Measurements from ENCODE around the gene PATL2. TPM values are rescaled to one million over a fixed set of nuclear protein-coding genes. Genes with fewer than 3 reads are reported as not detected.
"Not testable (repeated sequence)": the region's sequence is repeated elsewhere in the genome, so short reads cannot be mapped to it uniquely, and the experiment has no call there.

Gene PATL2
- total RNA-seq, 2 experiments from 2014 or later = 27.4 to 29.6 TPM

- Mint-ChIP-seq H3K4me3 (peak overlapping the region; percentile 99), H3K9me3 (ENCODE audit: insufficient read depth) (no peaks in the 10 kb centered on the region), H3K27ac (peak overlapping the region; percentile 96), H3K4me1 (ENCODE audit: low read depth) (peaks cover 33% of the 10 kb centered on the region), H3K27me3 (ENCODE audit: low read depth) (no peaks in the 10 kb centered on the region), H3K36me3 (ENCODE audit: low read depth) (peaks cover 71% of the 10 kb centered on the region)
- DNase-seq = peak; percentile 66
- ChIA-PET POLR2A (interaction anchor here (0.5 to 20.9 kb wide), 22 partner anchors 10 to 741 kb away, joined by 3 to 2005 read pairs (median 6); partner anchors contain the start of genes EIF3J, SPG11 and TRIM69), CTCF (interaction anchor here (0.8 to 18.3 kb wide), 17 partner anchors 11 to 131 kb away, joined by 3 to 476 read pairs (median 7); partner anchors contain the start of genes SPG11 and TRIM69)
- ATAC-seq = no peak
Observed at GRCh38 chr15:44710236-44711095, 657 bp downstream of the PATL2 start.

DNA sequence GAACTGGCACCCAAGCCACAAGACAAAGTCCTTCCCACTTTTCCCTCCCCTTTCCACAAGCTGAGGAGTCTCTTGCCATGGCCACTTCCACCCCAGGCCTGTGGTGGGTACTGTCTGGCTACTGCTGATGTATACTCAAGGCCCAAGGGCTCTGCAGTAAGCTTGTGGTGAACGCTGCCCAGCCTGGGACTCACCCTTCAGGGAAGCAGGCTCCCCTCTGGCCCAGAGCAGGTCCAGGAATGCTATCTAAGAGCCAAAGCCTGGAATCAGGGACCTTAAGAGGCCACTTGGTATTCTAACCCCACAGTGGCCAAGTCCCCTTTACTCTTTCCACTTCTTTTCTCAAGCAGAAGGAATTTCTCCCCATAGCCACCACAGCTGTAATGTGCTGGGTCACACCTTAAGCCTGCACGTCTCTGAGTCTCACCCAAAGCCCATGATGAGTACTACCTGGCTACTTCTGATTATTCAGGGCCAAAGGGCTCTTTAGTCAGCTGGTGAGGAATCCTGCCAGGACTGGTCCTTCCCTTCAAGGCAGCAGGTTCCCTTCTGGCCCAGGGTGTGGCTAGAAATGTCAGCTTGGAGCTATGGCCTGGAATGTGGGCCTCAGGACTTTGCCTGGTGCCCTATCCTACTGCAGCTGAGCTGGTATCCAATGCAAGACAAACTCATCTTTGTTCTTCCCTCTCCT is 4.0 kb downstream of the PATL2 start:
- ChIA-PET POLR2A (interaction anchor here (20.7 to 20.9 kb wide), 2 partner anchors 22 to 31 kb away, joined by 1989 to 2005 read pairs; partner anchors contain the start of genes SPG11 and TRIM69), CTCF (interaction anchor here (0.8 to 18.3 kb wide), 6 partner anchors 14 to 48 kb away, joined by 3 to 476 read pairs (median 5); partner anchors contain the start of gene SPG11)
- no peaks in the 10 kb centered on the region for H3K27me3 Mint-ChIP-seq (ENCODE audit: low read depth)
- no peak for DNase-seq
- peaks cover 25% of the 10 kb centered on the region for H3K4me1 Mint-ChIP-seq (ENCODE audit: low read depth)
- no peak for ATAC-seq
- H3K36me3 Mint-ChIP-seq (ENCODE audit: low read depth) = peaks cover 62% of the 10 kb centered on the region
- H3K4me3 Mint-ChIP-seq = no peak overlapping the region
- no peak overlapping the region for H3K27ac Mint-ChIP-seq
- peaks cover 20% of the 10 kb centered on the region for H3K9me3 Mint-ChIP-seq (ENCODE audit: insufficient read depth)

DNA sequence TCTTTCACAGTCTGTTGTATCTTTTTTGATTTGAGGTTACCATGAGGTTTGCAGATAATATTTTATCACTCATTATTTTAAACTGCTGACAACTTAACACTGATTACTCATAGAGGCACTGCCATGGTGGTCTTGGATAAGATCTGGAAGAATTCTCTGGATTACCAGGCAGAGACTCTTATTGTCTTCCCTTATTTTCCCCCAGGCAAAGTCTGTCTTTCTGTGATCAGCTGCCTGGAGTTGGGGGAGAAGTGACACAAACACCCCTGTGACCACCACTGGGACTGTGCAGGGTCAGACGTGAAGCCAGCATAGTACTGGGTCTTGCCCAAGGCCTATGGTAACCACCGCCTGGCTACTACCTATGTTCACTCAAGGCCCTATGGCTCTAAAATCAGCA is 4.7 kb downstream of the PATL2 start:
- ChIA-PET CTCF (interaction anchor here (1.0 to 18.3 kb wide), 4 partner anchors 9 to 47 kb away, joined by 3 to 476 read pairs (median 6); partner anchors contain the start of gene SPG11), POLR2A (interaction anchor here (20.7 to 20.9 kb wide), 2 partner anchors 22 to 31 kb away, joined by 1989 to 2005 read pairs; partner anchors contain the start of genes SPG11 and TRIM69)
- DNase-seq (no peak), ATAC-seq (no peak)
- H3K4me1 Mint-ChIP-seq (ENCODE audit: low read depth) = peaks cover 27% of the 10 kb centered on the region
- peaks cover 25% of the 10 kb centered on the region for H3K9me3 Mint-ChIP-seq (ENCODE audit: insufficient read depth)
- H3K4me3 Mint-ChIP-seq = no peak overlapping the region
- H3K36me3 Mint-ChIP-seq (ENCODE audit: low read depth) = peaks cover 60% of the 10 kb centered on the region
- H3K27me3 Mint-ChIP-seq (ENCODE audit: low read depth) = no peaks in the 10 kb centered on the region
- peak overlapping the region; percentile 36 for H3K27ac Mint-ChIP-seq

- ChIA-PET POLR2A (interaction anchor here (20.7 to 20.9 kb wide), 2 partner anchors 23 to 30 kb away, joined by 1989 to 2005 read pairs; partner anchors contain the start of genes SPG11 and TRIM69), CTCF (interaction anchor here (1.0 to 18.3 kb wide), 4 partner anchors 9 to 47 kb away, joined by 3 to 476 read pairs (median 6); partner anchors contain the start of gene SPG11)
- no peak for DNase-seq
- no peaks in the 10 kb centered on the region for H3K27me3 Mint-ChIP-seq (ENCODE audit: low read depth)
- peaks cover 27% of the 10 kb centered on the region for H3K4me1 Mint-ChIP-seq (ENCODE audit: low read depth)
- peaks cover 56% of the 10 kb centered on the region for H3K36me3 Mint-ChIP-seq (ENCODE audit: low read depth)
- no peak overlapping the region for H3K4me3 Mint-ChIP-seq
- peaks cover 26% of the 10 kb centered on the region for H3K9me3 Mint-ChIP-seq (ENCODE audit: insufficient read depth)
- no peak for ATAC-seq
- H3K27ac Mint-ChIP-seq = peak overlapping the region; percentile 36
Observed at GRCh38 chr15:44705986-44706385, 5.1 kb downstream of the PATL2 start.

DNA sequence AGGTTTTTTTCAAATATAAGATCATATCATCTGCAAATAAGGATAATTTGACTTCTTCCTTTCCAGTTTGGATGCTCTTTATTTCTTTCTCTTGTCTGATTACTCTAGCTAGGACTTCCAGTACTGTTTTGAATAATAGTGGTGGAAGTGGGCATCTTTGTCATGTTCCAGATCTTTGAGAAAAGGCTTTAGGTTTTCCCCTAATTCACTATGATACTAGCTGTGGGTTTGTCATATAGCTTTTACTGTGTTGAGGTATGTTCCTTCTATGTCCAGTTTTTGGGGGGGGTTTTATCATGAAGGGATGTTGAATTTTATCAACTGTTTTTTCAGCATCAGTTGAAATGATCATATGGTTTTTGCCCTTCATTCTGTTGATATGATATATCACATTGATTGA is 10.4 kb downstream of the PATL2 start:
- H3K4me1 Mint-ChIP-seq (ENCODE audit: low read depth); H3K27ac Mint-ChIP-seq; DNase-seq; H3K4me3 Mint-ChIP-seq; H3K27me3 Mint-ChIP-seq (ENCODE audit: low read depth); ATAC-seq: not testable (repeated sequence)
- ChIA-PET CTCF (interaction anchor here (2.0 kb wide), 1 partner anchor 38 kb away, joined by 7 read pairs; the partner anchor contains the start of gene SPG11), POLR2A (interaction anchor here (1.2 kb wide), 1 partner anchor 10 kb away, joined by 5 read pairs; the partner anchor contains the start of genes B2M and PATL2)
- Mint-ChIP-seq H3K36me3 (ENCODE audit: low read depth) (peaks cover 41% of the 10 kb centered on the region), H3K9me3 (ENCODE audit: insufficient read depth) (peaks cover 37% of the 10 kb centered on the region)

DNA sequence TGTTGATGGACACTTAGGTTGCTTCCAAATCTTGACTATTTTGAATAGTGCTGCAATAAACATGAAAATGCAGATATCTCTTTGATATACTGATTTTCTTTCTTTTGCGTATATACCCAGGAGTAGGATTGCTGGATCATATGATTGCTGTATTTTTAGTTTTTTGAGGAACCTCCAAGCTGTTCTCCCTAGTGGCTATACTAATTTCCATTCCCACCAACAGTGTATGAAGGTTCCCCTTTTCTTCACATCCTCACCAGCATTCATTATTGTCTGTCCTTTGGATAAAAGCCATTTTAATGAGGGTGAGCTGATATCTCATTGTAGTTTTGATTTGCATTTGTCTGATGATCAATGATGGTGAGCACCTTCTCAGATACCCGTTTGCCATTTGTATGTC is 12.5 kb downstream of the PATL2 start:
- no peak overlapping the region for H3K4me3 Mint-ChIP-seq
- peaks cover 27% of the 10 kb centered on the region for H3K36me3 Mint-ChIP-seq (ENCODE audit: low read depth)
- H3K27ac Mint-ChIP-seq = no peak overlapping the region
- peaks cover 1% of the 10 kb centered on the region for H3K27me3 Mint-ChIP-seq (ENCODE audit: low read depth)
- DNase-seq (no peak), ATAC-seq (no peak)
- ChIA-PET POLR2A (interaction anchor here (0.9 to 2.6 kb wide), 4 partner anchors 8 to 35 kb away, joined by 3 to 10 read pairs (median 4); partner anchors contain the start of genes B2M and PATL2), CTCF (interaction anchor here (0.9 to 1.2 kb wide), 3 partner anchors 12 to 37 kb away, joined by 3 to 7 read pairs (median 6); partner anchors contain the start of genes B2M, PATL2 and TRIM69)
- peaks cover 28% of the 10 kb centered on the region for H3K9me3 Mint-ChIP-seq (ENCODE audit: insufficient read depth)
- H3K4me1 Mint-ChIP-seq (ENCODE audit: low read depth) = peaks cover 20% of the 10 kb centered on the region

- no peak for DNase-seq
- peaks cover 17% of the 10 kb centered on the region for H3K36me3 Mint-ChIP-seq (ENCODE audit: low read depth)
- ChIA-PET POLR2A (interaction anchor here (1.0 to 2.6 kb wide), 5 partner anchors 14 to 31 kb away, joined by 3 to 19 read pairs (median 4); partner anchors contain the start of genes B2M and PATL2), CTCF (interaction anchor here (1.2 to 2.7 kb wide), 4 partner anchors 9 to 33 kb away, joined by 3 to 12 read pairs (median 5); partner anchors contain the start of genes B2M and PATL2)
- no peak overlapping the region for H3K4me3 Mint-ChIP-seq
- no peak overlapping the region for H3K27ac Mint-ChIP-seq
- H3K4me1 Mint-ChIP-seq (ENCODE audit: low read depth) = peaks cover 25% of the 10 kb centered on the region
- peaks cover 16% of the 10 kb centered on the region for H3K9me3 Mint-ChIP-seq (ENCODE audit: insufficient read depth)
- ATAC-seq = no peak
- peaks cover 1% of the 10 kb centered on the region for H3K27me3 Mint-ChIP-seq (ENCODE audit: low read depth)
Observed at GRCh38 chr15:44697014-44697413, 14.1 kb downstream of the PATL2 start.

DNA sequence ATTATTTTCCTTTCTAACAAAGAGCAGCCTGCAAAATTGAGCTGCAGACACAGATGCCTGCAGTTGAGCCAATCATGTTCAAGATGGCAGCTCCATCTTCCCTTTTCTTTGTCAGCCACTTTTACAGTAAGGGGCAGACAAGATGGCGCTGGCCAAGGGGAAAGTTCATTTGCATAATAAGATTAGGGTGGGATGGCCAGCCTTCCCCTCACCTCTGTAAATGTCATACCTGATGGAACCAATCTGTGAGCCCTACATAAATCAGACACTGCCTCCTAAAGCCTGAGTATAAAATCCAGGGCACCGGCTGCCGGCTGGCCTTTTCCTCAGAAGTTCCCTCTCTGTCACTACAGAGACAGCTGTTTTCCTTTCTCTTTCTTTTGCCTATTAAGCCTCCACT is 15.8 kb downstream of the PATL2 start:
- Mint-ChIP-seq H3K4me1 (ENCODE audit: low read depth) (peaks cover 28% of the 10 kb centered on the region), H3K9me3 (ENCODE audit: insufficient read depth) (peaks cover 5% of the 10 kb centered on the region), H3K4me3 (no peak overlapping the region), H3K36me3 (ENCODE audit: low read depth) (peaks cover 6% of the 10 kb centered on the region), H3K27me3 (ENCODE audit: low read depth) (peaks cover 1% of the 10 kb centered on the region), H3K27ac (no peak overlapping the region)
- ATAC-seq (no peak), DNase-seq (no peak)
- ChIA-PET POLR2A (interaction anchor here (1.1 to 2.1 kb wide), 3 partner anchors 16 to 28 kb away, joined by 3 to 19 read pairs (median 7); partner anchors contain the start of genes B2M and PATL2), CTCF (interaction anchor here (1.4 to 2.7 kb wide), 4 partner anchors 15 to 43 kb away, joined by 5 to 12 read pairs (median 9); partner anchors contain the start of genes B2M, PATL2 and SPG11)

GRCh38 chr15:44694416-44694815 is 16.7 kb downstream of the PATL2 start:
- ChIA-PET POLR2A (interaction anchor here (0.6 to 1.1 kb wide), 3 partner anchors 16 to 31 kb away, joined by 3 to 4 read pairs (median 3); partner anchors contain the start of genes B2M, PATL2 and SPG11), CTCF (interaction anchor here (0.9 to 2.7 kb wide), 4 partner anchors 14 to 73 kb away, joined by 3 to 12 read pairs (median 7); partner anchors contain the start of genes B2M and PATL2)
- Mint-ChIP-seq H3K27me3 (ENCODE audit: low read depth) (peaks cover 1% of the 10 kb centered on the region), H3K9me3 (ENCODE audit: insufficient read depth) (no peaks in the 10 kb centered on the region), H3K4me3 (no peak overlapping the region), H3K27ac (no peak overlapping the region), H3K4me1 (ENCODE audit: low read depth) (peaks cover 34% of the 10 kb centered on the region), H3K36me3 (ENCODE audit: low read depth) (peaks cover 1% of the 10 kb centered on the region)
- DNase-seq = no peak
- no peak for ATAC-seq

DNA sequence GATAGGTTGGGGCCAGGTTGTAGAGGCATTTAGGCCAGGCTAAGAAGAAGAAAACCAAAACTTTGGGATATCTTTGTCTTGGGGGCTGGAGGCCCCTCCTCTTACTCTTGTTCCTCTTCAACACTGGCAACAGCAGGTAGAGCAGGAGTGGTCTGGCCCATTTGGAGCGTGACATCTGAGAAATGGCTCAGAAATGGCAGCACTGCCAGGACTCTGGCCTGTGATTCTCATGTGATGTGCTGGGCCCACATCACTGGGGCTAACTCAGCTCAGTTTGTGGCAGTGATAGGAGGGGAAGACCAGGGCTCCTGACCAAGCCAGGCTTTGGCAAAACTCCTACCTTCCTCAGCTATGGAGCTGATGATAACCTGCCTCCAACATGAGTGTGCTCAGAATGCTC is 18.5 kb downstream of the PATL2 start:
- H3K27me3 Mint-ChIP-seq (ENCODE audit: low read depth) = peaks cover 1% of the 10 kb centered on the region
- no peak overlapping the region for H3K4me3 Mint-ChIP-seq
- ChIA-PET CTCF (interaction anchor here (0.9 to 2.4 kb wide), 6 partner anchors 9 to 29 kb away, joined by 3 to 14 read pairs (median 4); partner anchors contain the start of gene SPG11), POLR2A (interaction anchor here (1.1 to 35.3 kb wide), 3 partner anchors 15 to 29 kb away, joined by 3 to 1989 read pairs (median 10); partner anchors contain the start of genes B2M, PATL2 and SPG11)
- H3K27ac Mint-ChIP-seq = no peak overlapping the region
- H3K36me3 Mint-ChIP-seq (ENCODE audit: low read depth) = peaks cover 15% of the 10 kb centered on the region
- ATAC-seq (no peak), DNase-seq (no peak)
- H3K4me1 Mint-ChIP-seq (ENCODE audit: low read depth) = peaks cover 49% of the 10 kb centered on the region
- H3K9me3 Mint-ChIP-seq (ENCODE audit: insufficient read depth) = peaks cover 3% of the 10 kb centered on the region
